PC-9 (cell line): ENCODE results near the gene LENG8. TPM values are rescaled to one million over a fixed set of nuclear protein-coding genes. Genes with fewer than 3 reads are reported as not detected.
A peak's percentile ranks its signal among the peaks of the same experiment; 100 is the strongest.
"Not testable (repeated sequence)": the region's sequence is repeated elsewhere in the genome, so short reads cannot be mapped to it uniquely, and the experiment has no call there.

Experiments used
- BruUV-seq: library from RNA; stranded (reverse); fragments of 400-500 nt; replicated peaks from 2 replicates; lab custom pipeline; 2021; lab: Mats Ljungman, UMichigan
- CTCF ChIA-PET: fragments of 300-600 bp; sonication (Branson Sonifier 250); formaldehyde crosslinking; loops from one replicate; lab custom pipeline; 2022; ENCODE audit warnings: antibody characterized with exemption; lab: Charles Lee
- POLR2A ChIA-PET: fragments of 300-600 bp; sonication (Branson Sonifier 250); formaldehyde crosslinking; loops from one replicate; lab custom pipeline; 2022; ENCODE audit warnings: antibody characterized with exemption; ENCODE audit not compliant: unreplicated experiment; lab: Charles Lee
- DNase-seq, 2 experiments: peaks; one replicate each; pipeline versions ENCODE4 v3.0.0 to v3.0.0-alpha.2; 2015 to 2022; ENCODE audit warnings: mixed read lengths in 1 of 2
- H2AFZ ChIP-seq: fragments of 200-600 bp; sonication (generic); 2 replicates; pipeline ENCODE4 v1.8.1; 2017; ENCODE audit warnings: antibody characterized with exemption
- H3F3A ChIP-seq: fragments of 200-600 bp; sonication (generic); 2 replicates; pipeline ENCODE4 v1.8.1; 2017; ENCODE audit warnings: antibody characterized with exemption, mild to moderate bottlenecking, low read depth; ENCODE audit not compliant: insufficient read depth
- H3K27ac ChIP-seq: fragments of 200-600 bp; sonication (generic); 2 replicates; pipeline ENCODE4 v1.6.1; 2016; ENCODE audit warnings: mixed run types
- H3K27me3 ChIP-seq: fragments of 200-600 bp; sonication (generic); 2 replicates; pipeline ENCODE4 v1.6.1; 2016; ENCODE audit warnings: low read depth, mixed run types; ENCODE audit not compliant: insufficient read depth
- H3K36me3 ChIP-seq: fragments of 200-600 bp; sonication (generic); 2 replicates; pipeline ENCODE4 v1.6.1; 2016; ENCODE audit warnings: low read depth, mixed run types
- H3K4me1 ChIP-seq: fragments of 200-600 bp; sonication (generic); replicated peaks from 2 replicates; pipeline ENCODE4 v1.6.1; 2016; ENCODE audit warnings: mixed run types; ENCODE audit not compliant: insufficient read depth
- H3K4me2 ChIP-seq: fragments of 200-600 bp; sonication (generic); 2 replicates; pipeline ENCODE4 v1.6.1; 2017; ENCODE audit warnings: mixed run types
- H3K4me3 ChIP-seq: fragments of 200-600 bp; sonication (generic); 2 replicates; pipeline ENCODE4 v1.6.1; 2016; ENCODE audit warnings: mixed run types
- H3K79me2 ChIP-seq: fragments of 200-600 bp; sonication (generic); 2 replicates; pipeline ENCODE4 v1.6.1; 2017; ENCODE audit warnings: low read depth, mixed run types
- H3K9me2 ChIP-seq: fragments of 200-600 bp; sonication (generic); 2 replicates; pipeline ENCODE4 v1.8.1; 2017; ENCODE audit warnings: mild to moderate bottlenecking; ENCODE audit not compliant: insufficient read depth
- H3K9me3 ChIP-seq: fragments of 200-600 bp; sonication (generic); 2 replicates; pipeline ENCODE4 v1.8.1; 2016; ENCODE audit warnings: low read depth; ENCODE audit not compliant: insufficient read depth
- H4K20me1 ChIP-seq: fragments of 200-600 bp; sonication (generic); 2 replicates; pipeline ENCODE4 v1.8.1; 2017; ENCODE audit not compliant: insufficient read depth
- EZH2 ChIP-seq: fragments of 200-600 bp; sonication (generic); IDR thresholded peaks from 2 replicates; pipeline ENCODE4 v1.8.0; 2017; ENCODE audit warnings: antibody characterized with exemption, low read depth
- intact Hi-C: fragments of 100-400 bp; cut with micrococcal nuclease; formaldehyde crosslinking; loops from one replicate; pipeline ENCODE4 v1.10.0; 2022; ENCODE audit not compliant: unreplicated experiment
- total RNA-seq: library from RNA; stranded (reverse); gene quantifications from 2 replicates; pipeline ENCODE4 v1.2.3, GENCODE V29; 2021
- TF ChIP-seq, protein P1 (sequence below): fragments of 200-600 bp; sonication (generic); conservative IDR thresholded peaks from 2 replicates; pipeline ENCODE4 v1.6.1; 2017; ENCODE audit warnings: mixed run types, antibody characterized with exemption, mild to moderate bottlenecking, moderate library complexity

The LENG8 gene
- total RNA-seq, 1 experiment from 2014 or later, result 274 TPM

DNA sequence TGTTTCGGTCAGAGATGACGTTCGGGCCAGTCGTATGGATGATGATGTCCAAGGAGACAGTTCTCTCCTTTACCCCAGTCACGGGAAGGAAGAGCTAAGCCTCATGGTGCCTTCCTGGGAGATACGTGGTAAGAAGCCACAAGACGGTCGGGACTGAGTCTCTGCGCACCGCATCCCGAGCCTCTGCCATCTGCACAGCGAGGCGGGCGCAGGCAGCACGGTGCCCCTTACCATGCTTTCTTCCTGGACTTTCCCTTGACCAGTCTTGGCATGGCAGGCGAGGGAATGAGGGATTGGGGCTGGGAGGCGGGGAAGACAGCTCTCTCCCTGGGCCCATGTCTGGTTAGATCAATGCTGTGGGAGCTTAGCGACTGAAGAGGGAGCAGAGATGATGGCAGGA lies 43.6 kb downstream of the LENG8 start:
- no peak overlapping the region for H2AFZ ChIP-seq
- ChIA-PET POLR2A (no interaction called here), CTCF (no interaction called here)
- H3K27ac ChIP-seq, result no peak overlapping the region
- H3K4me2 ChIP-seq, result no peak overlapping the region
- no peaks in the 10 kb centered on the region for H3K79me2 ChIP-seq
- peaks cover 95% of the 10 kb centered on the region for H3K27me3 ChIP-seq
- peak in 1 of 2 experiments; percentile 33 for DNase-seq
- H3K9me3 ChIP-seq, result no peaks in the 10 kb centered on the region
- no peaks in the 10 kb centered on the region for H3K9me2 ChIP-seq
- no peaks in the 10 kb centered on the region for H3K4me1 ChIP-seq
- no peak overlapping the region for H3K4me3 ChIP-seq
- no peaks in the 10 kb centered on the region for H3K36me3 ChIP-seq
- no TSS peak for BruUV-seq
- H3F3A ChIP-seq, result no peaks in the 10 kb centered on the region
- intact Hi-C loops, result no loop called here
- no peaks in the 10 kb centered on the region; the same call in 1 of the 2 replicates for H4K20me1 ChIP-seq
- TF ChIP-seq, protein P1, sequence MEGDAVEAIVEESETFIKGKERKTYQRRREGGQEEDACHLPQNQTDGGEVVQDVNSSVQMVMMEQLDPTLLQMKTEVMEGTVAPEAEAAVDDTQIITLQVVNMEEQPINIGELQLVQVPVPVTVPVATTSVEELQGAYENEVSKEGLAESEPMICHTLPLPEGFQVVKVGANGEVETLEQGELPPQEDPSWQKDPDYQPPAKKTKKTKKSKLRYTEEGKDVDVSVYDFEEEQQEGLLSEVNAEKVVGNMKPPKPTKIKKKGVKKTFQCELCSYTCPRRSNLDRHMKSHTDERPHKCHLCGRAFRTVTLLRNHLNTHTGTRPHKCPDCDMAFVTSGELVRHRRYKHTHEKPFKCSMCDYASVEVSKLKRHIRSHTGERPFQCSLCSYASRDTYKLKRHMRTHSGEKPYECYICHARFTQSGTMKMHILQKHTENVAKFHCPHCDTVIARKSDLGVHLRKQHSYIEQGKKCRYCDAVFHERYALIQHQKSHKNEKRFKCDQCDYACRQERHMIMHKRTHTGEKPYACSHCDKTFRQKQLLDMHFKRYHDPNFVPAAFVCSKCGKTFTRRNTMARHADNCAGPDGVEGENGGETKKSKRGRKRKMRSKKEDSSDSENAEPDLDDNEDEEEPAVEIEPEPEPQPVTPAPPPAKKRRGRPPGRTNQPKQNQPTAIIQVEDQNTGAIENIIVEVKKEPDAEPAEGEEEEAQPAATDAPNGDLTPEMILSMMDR, result no peak
- TF ChIP-seq EZH2, result no peak

DNA sequence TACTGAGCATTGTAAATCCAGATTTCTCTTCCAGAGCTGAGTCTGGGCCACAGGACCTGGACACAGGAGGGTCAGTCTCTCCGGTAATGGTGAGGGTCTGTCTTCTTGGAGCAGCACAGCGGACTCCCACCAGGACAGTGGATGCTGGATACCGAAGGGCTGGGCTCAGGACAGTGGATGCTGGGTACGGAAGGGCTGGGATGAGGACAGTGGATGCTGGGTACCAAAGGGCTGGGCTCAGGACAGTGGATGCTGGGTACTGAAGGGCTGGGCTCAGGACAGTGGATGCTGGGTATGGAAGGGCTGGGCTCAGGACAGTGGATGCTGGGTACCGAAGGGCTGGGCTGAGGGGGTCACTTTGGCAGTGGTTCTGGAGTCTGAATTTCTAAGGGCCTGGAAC lies 44.1 kb downstream of the LENG8 start:
- H3K27ac ChIP-seq, H3K4me1 ChIP-seq, POLR2A ChIA-PET, H3F3A ChIP-seq, CTCF ChIA-PET, H3K4me2 ChIP-seq, H3K9me2 ChIP-seq, H3K36me3 ChIP-seq, H2AFZ ChIP-seq, DNase-seq, H3K79me2 ChIP-seq, H3K4me3 ChIP-seq, H4K20me1 ChIP-seq, intact Hi-C loops, BruUV-seq, H3K9me3 ChIP-seq: not testable (repeated sequence)
- H3K27me3 ChIP-seq, result peaks cover 95% of the 10 kb centered on the region

GRCh38 chr19:54493967-54494585 lies 45.1 kb downstream of the LENG8 start:
- H3K9me2 ChIP-seq, result no peaks in the 10 kb centered on the region
- H3K4me2 ChIP-seq, result no peak overlapping the region
- intact Hi-C loops, result no loop called here
- H2AFZ ChIP-seq, result no peak overlapping the region
- no peak overlapping the region for H3K27ac ChIP-seq
- no peaks in the 10 kb centered on the region for H3F3A ChIP-seq
- no peaks in the 10 kb centered on the region for H3K79me2 ChIP-seq
- peaks cover 95% of the 10 kb centered on the region for H3K27me3 ChIP-seq
- TF ChIP-seq, protein P1, result no peak
- TF ChIP-seq EZH2, result no peak
- ChIA-PET CTCF (no interaction called here), POLR2A (no interaction called here)
- H3K4me1 ChIP-seq, result no peaks in the 10 kb centered on the region
- H3K36me3 ChIP-seq, result no peaks in the 10 kb centered on the region
- no peaks in the 10 kb centered on the region; the same call in 1 of the 2 replicates for H4K20me1 ChIP-seq
- peak in 1 of 2 experiments; percentile 32 for DNase-seq
- H3K4me3 ChIP-seq, result no peak overlapping the region
- H3K9me3 ChIP-seq, result no peaks in the 10 kb centered on the region
- no TSS peak for BruUV-seq

GRCh38 chr19:54495284-54495683 lies 46.3 kb downstream of the LENG8 start:
- H3K4me2 ChIP-seq, POLR2A ChIA-PET, H4K20me1 ChIP-seq, BruUV-seq, H3K4me1 ChIP-seq, H3K27ac ChIP-seq, H3K9me2 ChIP-seq, H3K9me3 ChIP-seq, H3K4me3 ChIP-seq, H3K36me3 ChIP-seq, H2AFZ ChIP-seq, H3K79me2 ChIP-seq, CTCF ChIA-PET, DNase-seq, intact Hi-C loops, H3F3A ChIP-seq: not testable (repeated sequence)
- peaks cover 94% of the 10 kb centered on the region for H3K27me3 ChIP-seq

DNA sequence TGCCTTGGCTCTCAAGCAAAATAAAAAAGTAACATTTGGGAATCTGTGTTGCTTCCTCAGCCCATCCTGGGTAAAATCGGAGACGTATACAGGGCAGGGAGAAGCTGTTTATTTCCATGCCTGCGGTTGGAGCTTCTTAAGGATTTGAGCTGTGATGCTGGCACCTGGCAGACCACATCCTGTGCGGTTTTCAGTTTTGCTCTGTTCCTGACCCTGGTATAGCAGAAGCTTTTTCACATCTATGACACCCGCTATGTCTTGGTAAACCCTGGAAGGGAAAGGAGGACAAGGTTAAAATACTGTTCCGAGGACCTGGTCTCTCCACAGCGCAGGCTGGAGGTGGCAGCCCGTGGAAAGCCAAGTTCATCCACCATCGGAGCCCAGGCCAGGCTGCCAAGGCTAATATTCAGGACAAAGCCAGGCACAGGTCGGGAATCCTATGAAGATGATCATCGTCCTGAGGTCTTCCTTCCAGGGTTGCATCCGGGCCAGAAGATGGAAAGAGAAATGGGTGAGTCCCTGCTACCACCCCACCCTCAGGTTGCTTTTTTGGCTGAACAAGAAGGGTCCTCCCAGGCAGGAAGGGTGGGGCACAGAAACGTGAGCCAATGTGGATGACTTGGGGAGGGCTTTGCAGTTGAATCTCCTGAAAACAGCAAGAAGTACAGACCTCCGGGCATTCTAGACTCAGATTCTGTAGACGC lies 48.9 kb downstream of the LENG8 start:
- H3F3A ChIP-seq, H2AFZ ChIP-seq, intact Hi-C loops, H3K9me3 ChIP-seq, H3K4me2 ChIP-seq, H3K27ac ChIP-seq, H4K20me1 ChIP-seq, BruUV-seq, CTCF ChIA-PET, H3K4me1 ChIP-seq, POLR2A ChIA-PET, H3K79me2 ChIP-seq, H3K4me3 ChIP-seq, H3K36me3 ChIP-seq, H3K9me2 ChIP-seq: not testable (repeated sequence)
- peak in 1 of 2 experiments; percentile 18 for DNase-seq
- peaks cover 89% of the 10 kb centered on the region for H3K27me3 ChIP-seq

DNA sequence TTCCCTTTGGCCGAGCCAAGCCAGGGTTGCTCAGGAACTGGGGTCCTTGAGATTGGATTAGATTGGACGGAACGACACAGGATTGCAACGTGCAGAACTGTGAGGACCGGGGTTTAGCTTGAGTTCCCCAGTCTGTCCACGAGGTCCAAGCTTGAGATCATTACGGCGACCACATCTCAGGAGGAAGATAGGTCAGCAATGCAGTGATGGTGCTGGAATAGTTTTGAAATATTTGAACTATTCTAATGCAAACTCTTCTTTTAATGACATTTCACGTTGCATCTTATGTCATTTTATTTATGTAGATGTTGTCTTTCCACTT lies 49.4 kb downstream of the LENG8 start:
- H3K79me2 ChIP-seq, CTCF ChIA-PET, H3K4me3 ChIP-seq, H3K9me3 ChIP-seq, H3F3A ChIP-seq, H3K9me2 ChIP-seq, H3K4me2 ChIP-seq, H3K36me3 ChIP-seq, DNase-seq, BruUV-seq, H3K27ac ChIP-seq, POLR2A ChIA-PET, H4K20me1 ChIP-seq, intact Hi-C loops, H3K4me1 ChIP-seq, H2AFZ ChIP-seq: not testable (repeated sequence)
- peaks cover 90% of the 10 kb centered on the region for H3K27me3 ChIP-seq
